Measurements from ENCODE around the gene CHKB. TPM values are rescaled to one million over a fixed set of nuclear protein-coding genes. Genes with fewer than 3 reads are reported as not detected.

CHKB gene
- total and polyA plus RNA-seq, 2 donors = 65.6 to 299 TPM

DNA sequence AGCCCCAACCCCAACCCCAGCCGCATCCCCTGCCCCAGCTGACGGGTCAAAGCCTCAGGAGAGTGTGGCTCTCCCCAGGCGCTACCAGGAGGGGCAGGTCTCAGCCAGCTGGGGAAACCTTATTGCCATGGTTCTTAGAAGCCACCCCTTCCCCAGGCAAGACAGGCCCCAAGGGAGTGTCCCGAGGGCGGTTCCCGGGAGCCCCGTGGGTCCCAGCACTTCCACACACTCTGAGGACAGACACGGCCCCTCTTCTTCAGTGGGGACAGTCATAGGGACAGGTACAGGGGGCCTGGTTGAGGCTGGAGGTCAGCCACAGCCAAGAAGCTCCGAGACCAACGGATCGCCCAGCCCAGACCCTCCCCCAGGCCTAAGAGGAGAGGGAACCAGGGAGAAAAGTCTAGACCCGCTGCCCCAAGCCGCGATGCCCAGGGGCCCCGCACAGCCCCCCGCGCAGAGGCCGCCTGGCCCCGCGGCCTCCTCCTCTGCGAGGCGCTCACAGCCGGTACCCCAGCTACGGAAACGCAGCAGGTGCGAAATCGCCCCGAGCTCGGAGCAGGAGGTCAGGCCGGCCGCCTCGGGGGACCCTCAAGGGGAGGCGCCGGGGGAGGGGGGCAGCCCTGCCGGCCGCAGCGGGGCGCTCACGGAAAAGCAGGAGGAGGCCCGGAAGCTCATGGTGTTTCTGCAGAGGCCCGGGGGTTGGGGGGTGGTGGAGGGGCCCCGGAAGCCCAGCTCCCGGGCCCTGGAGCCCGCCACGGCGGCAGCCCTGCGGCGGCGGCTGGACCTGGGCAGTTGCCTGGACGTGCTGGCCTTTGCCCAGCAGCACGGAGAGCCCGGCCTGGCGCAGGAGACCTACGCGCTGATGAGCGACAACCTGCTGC is 34.4 kb downstream of the CHKB start:
- no peaks in the 10 kb centered on the region for H3K36me3 ChIP-seq (ENCODE audit: control insufficient read depth in 2 of 2, insufficient read depth in 2 of 2, low read length in 1 of 2)
- peak overlapping the region; percentile 26 to 74 for H3K27ac ChIP-seq (ENCODE audit: low read depth in 1 of 2, low read length in 1 of 2)
- 11% methylated on average over 56 of the region's 56 CpGs for WGBS
- peak in 1 of 9 donors; percentile 70 for DNase-seq (ENCODE audit: low read depth in 6 of 9, low spot score in 9 of 9)
- peak overlapping the region in 1 of 2 donors; percentile 55 for H3K4me3 ChIP-seq (ENCODE audit: low read length in 2 of 2)
- peaks cover 8 to 36% of the 10 kb centered on the region in 2 donors for H3K4me1 ChIP-seq (ENCODE audit: control insufficient read depth in 2 of 2, insufficient read depth in 2 of 2, low read length in 2 of 2)
- H3K9me3 ChIP-seq (ENCODE audit: control insufficient read depth in 2 of 2, insufficient read depth in 1 of 2, low read length in 1 of 2) = no peaks in the 10 kb centered on the region
- peaks cover 14 to 86% of the 10 kb centered on the region in 2 donors for H3K27me3 ChIP-seq (ENCODE audit: control insufficient read depth in 2 of 2, insufficient read depth in 1 of 2, low read length in 1 of 2)

DNA sequence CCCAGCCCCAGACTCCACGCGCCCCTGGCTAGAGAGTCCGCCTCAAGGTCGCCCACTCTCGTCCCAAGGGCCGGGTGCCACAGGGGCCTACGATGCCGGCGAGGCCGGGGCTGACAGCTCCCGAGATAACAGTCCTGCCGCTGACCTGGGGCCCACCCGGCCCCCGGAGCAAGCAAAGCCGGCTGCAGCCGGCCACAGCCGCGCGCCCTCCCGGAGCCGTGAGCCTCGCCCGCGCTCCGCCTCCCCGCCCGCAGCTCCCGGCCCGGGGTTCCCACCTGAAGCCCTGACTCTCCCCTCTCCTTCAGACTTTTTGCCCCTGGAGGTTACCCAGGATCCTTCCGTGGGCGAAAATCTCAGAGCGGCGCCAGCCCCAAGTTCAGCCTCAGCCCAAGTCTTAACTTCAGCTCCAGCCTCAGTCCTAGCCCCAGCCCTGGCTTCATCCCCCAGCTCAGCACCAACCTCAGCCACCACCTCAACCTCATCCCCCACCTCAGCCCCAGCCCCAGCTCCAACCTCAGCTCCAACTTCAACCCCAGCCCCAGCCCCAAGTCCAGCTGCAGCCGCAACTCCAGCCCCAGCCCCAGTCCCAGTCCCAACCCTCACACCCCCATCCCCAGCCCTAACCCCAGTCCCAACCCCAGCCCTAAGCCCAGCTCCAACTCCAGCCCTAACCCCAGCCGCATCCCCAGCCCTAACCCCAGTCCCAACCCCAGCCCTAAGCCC is 35.2 kb downstream of the CHKB start:
- H3K27me3 ChIP-seq (ENCODE audit: control insufficient read depth in 2 of 2, insufficient read depth in 1 of 2, low read length in 1 of 2) = peaks cover 14 to 89% of the 10 kb centered on the region in 2 donors
- DNase-seq (ENCODE audit: low read depth in 6 of 9, low spot score in 9 of 9) = no peak

DNA sequence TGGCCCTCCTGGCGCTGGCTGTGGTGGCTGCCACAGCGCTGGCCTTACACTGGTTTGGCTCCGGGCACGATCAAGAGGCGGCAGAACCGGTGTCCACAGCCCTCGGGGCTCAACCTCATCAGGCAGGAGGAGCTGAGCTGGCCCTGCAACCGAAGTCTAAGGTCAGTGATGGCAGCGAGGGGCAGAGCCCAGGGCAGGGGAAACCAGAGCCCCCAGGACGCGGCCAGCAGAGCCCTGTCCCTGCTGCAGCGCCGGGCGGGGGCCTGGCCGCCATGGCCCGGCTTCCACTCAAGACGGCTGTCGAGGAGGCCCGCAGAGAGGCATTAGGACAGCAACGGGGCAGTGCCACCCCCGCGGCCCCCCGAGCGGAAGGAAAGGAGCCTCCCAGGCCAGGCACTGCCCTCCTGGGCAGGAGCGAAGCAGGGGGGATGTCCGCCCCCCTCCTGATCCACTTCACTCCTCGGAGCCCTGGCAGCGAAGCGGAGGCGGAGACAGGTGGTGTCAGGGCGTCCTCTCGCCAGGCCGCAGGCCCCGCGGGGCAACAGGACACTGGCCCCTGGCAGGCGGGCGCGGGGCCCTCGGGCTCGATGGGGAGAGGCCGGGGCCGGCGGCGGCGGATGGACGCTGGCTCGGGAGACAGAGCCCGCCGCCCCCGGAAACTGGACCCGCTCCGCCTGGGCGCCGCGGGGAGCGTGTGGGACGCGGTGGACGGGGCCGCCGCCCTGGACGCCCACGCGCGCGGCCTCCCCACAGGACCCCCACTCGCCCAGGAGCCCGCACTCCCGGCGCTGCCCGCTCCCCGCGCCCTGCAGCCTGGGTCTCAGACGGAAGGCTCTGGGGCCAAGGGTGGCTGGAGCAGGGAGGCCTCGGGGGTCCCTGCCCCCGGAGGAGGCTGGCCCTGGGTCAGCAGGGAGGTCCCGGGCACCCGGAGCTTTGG is 36.1 kb downstream of the CHKB start:
- DNase-seq (ENCODE audit: low read depth in 6 of 9, low spot score in 9 of 9) = no peak

More for the DNA sequence above, 35.2 kb downstream of the CHKB start:
- no peaks in the 10 kb centered on the region for H3K9me3 ChIP-seq (ENCODE audit: control insufficient read depth in 2 of 2, insufficient read depth in 1 of 2, low read length in 1 of 2)
- no peak overlapping the region for H3K4me3 ChIP-seq (ENCODE audit: low read length in 2 of 2)
- peaks cover 8 to 36% of the 10 kb centered on the region in 2 donors for H3K4me1 ChIP-seq (ENCODE audit: control insufficient read depth in 2 of 2, insufficient read depth in 2 of 2, low read length in 2 of 2)
- 73% methylated on average over 35 of the region's 35 CpGs for WGBS
- no peaks in the 10 kb centered on the region for H3K36me3 ChIP-seq (ENCODE audit: control insufficient read depth in 2 of 2, insufficient read depth in 2 of 2, low read length in 1 of 2)
- H3K27ac ChIP-seq (ENCODE audit: low read depth in 1 of 2, low read length in 1 of 2) = peak overlapping the region in 1 of 2 donors; percentile 17

DNA sequence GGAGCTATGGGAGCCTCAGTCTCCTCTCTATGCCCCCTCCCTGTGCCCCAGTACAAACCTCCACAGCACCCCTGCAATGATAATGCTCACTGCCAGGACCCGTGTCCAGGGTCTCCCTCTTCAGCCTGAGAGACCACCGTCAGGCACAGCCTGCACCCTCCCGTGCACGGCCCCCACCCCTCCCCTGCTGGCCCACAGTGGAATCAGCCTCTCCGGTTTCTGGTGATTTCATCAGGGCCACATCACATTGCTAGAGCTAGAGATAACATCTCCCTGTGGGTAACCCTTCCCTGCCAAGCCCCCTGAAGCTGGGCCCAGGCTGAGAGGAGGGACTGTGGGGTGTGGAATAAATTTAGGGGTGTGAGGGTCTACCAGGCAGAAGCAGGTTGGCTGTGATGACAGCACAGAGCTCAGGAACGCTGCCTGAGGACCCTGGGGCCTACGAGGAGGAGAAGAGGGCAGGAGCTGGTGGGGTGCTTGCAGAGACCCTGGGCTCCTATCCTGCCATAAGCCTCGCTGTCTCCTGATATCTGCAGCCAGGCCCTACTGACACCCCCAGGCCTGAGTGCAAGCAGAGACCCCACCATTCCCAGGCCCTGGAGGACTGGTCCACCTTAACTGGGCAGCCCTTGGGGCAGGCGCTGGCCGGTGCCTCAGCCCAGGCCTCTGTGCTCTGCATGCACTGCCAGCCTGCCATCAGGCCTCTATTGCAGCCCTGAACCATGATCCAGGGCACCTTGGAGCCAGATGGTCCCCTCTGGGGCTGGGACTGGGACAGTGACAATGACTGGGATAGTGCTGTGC is 36.9 kb downstream of the CHKB start, which contains the start of gene KLHDC7B:
Gene KLHDC7B (plus strand): TSS at position 378 of the 804 bp plus-strand sequence. CDS start 345 bp downstream, at position 723.
- DNase-seq (ENCODE audit: low read depth in 6 of 9, low spot score in 9 of 9) = no peak
- Histone ChIP-seq H3K4me3 (ENCODE audit: low read length in 2 of 2) (no peak within 1 kb of the TSS), H3K27me3 (ENCODE audit: control insufficient read depth in 2 of 2, insufficient read depth in 1 of 2, low read length in 1 of 2) (peaks cover 14 to 78% of the 10 kb centered on the region in 2 donors), H3K36me3 (ENCODE audit: control insufficient read depth in 2 of 2, insufficient read depth in 2 of 2, low read length in 1 of 2) (no peaks in the 10 kb centered on the region), H3K4me1 (ENCODE audit: control insufficient read depth in 2 of 2, insufficient read depth in 2 of 2, low read length in 2 of 2) (peaks cover 8 to 36% of the 10 kb centered on the region in 2 donors), H3K9me3 (ENCODE audit: control insufficient read depth in 2 of 2, insufficient read depth in 1 of 2, low read length in 1 of 2) (no peaks in the 10 kb centered on the region), H3K27ac (ENCODE audit: low read depth in 1 of 2, low read length in 1 of 2) (peak within 1 kb of the TSS; percentile 57 to 84)
- WGBS = 52% methylated on average over 10 of the region's 10 CpGs

More for the DNA sequence above, 36.1 kb downstream of the CHKB start:
- no peaks in the 10 kb centered on the region for H3K36me3 ChIP-seq (ENCODE audit: control insufficient read depth in 2 of 2, insufficient read depth in 2 of 2, low read length in 1 of 2)
- H3K27me3 ChIP-seq (ENCODE audit: control insufficient read depth in 2 of 2, insufficient read depth in 1 of 2, low read length in 1 of 2) = peaks cover 14 to 83% of the 10 kb centered on the region in 2 donors
- H3K4me3 ChIP-seq (ENCODE audit: low read length in 2 of 2) = no peak overlapping the region
- peak overlapping the region in 1 of 2 donors; percentile 84 for H3K27ac ChIP-seq (ENCODE audit: low read depth in 1 of 2, low read length in 1 of 2)
- no peaks in the 10 kb centered on the region for H3K9me3 ChIP-seq (ENCODE audit: control insufficient read depth in 2 of 2, insufficient read depth in 1 of 2, low read length in 1 of 2)
- H3K4me1 ChIP-seq (ENCODE audit: control insufficient read depth in 2 of 2, insufficient read depth in 2 of 2, low read length in 2 of 2) = peaks cover 8 to 36% of the 10 kb centered on the region in 2 donors
- WGBS = 90% methylated on average over 78 of the region's 78 CpGs

DNA sequence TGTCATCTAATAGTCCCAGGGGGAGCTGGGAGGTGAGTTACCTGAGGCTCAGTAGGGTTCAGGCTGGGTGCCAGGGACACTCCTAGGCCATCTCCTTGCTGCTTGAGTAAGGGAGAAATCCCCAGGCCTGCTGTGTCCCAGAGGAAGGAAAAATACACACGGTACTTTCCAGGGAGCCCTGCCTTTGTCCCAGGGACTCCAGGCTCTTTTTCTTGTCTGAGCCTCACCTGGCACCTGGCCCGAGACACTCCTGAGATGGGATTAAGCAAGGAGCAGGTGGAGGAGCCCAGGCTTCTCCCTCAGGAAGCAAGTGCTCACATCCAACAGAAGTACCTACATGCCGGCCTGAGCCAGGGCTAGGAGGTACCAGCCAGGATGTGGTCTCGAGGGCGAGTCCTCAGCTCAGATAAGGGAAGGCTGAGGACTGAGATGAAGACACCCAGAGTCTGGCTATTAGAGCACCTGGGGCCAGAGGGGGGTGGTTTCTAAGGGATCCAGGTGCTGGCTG is 37.8 kb downstream of the CHKB start:
- H3K9me3 ChIP-seq (ENCODE audit: control insufficient read depth in 2 of 2, insufficient read depth in 1 of 2, low read length in 1 of 2) = no peaks in the 10 kb centered on the region
- no peak overlapping the region for H3K4me3 ChIP-seq (ENCODE audit: low read length in 2 of 2)
- H3K27ac ChIP-seq (ENCODE audit: low read depth in 1 of 2, low read length in 1 of 2) = peak overlapping the region; percentile 84 to 88
- peaks cover 14 to 73% of the 10 kb centered on the region in 2 donors for H3K27me3 ChIP-seq (ENCODE audit: control insufficient read depth in 2 of 2, insufficient read depth in 1 of 2, low read length in 1 of 2)
- no peaks in the 10 kb centered on the region for H3K36me3 ChIP-seq (ENCODE audit: control insufficient read depth in 2 of 2, insufficient read depth in 2 of 2, low read length in 1 of 2)
- H3K4me1 ChIP-seq (ENCODE audit: control insufficient read depth in 2 of 2, insufficient read depth in 2 of 2, low read length in 2 of 2) = peaks cover 8 to 39% of the 10 kb centered on the region in 2 donors
- 40% methylated on average over 5 of the region's 5 CpGs for WGBS
- DNase-seq (ENCODE audit: low read depth in 6 of 9, low spot score in 9 of 9) = peak in 1 of 9 donors; percentile 53

DNA sequence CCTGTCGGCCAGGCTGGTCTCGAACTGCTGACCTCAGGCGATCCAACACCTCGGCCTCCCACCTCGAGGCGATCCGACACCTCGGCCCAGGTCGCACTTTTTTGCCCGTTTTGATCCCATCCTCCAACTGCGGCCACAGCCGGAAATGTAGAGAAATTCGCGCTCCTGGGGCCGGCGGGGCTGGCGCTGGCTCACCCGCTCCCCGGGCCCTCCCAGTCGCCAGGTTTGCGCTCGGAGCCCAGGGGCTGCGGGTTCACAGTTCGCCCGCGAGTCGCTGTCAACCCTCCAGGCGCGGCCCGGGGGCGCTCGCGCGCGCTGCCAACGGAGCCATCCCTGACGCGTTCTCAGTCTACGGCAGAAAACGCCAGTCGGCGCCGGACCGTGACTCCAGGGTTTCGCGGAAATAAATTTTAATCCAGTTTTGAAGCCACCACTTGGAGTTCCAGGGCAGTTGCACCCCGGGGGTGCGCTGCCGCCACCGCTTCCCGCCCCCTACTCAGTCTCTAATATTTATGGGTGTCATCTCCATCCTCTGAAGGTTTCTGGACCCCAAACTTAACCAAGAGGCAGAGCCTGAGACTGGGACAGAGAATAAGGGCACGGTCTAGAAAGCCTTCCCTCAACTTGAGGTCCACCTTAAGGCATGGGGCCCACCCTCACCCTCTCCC is 38.4 kb downstream of the CHKB start:
- peak in 3 of 9 donors; percentile 60 to 76 (median 67) for DNase-seq (ENCODE audit: low read depth in 6 of 9, low spot score in 9 of 9)
- WGBS = 8% methylated on average over 52 of the region's 52 CpGs
- Histone ChIP-seq H3K9me3 (ENCODE audit: control insufficient read depth in 2 of 2, insufficient read depth in 1 of 2, low read length in 1 of 2) (no peaks in the 10 kb centered on the region), H3K4me3 (ENCODE audit: low read length in 2 of 2) (no peak overlapping the region), H3K27me3 (ENCODE audit: control insufficient read depth in 2 of 2, insufficient read depth in 1 of 2, low read length in 1 of 2) (peaks cover 16 to 68% of the 10 kb centered on the region in 2 donors), H3K36me3 (ENCODE audit: control insufficient read depth in 2 of 2, insufficient read depth in 2 of 2, low read length in 1 of 2) (no peaks in the 10 kb centered on the region), H3K4me1 (ENCODE audit: control insufficient read depth in 2 of 2, insufficient read depth in 2 of 2, low read length in 2 of 2) (peaks cover 6 to 40% of the 10 kb centered on the region in 2 donors), H3K27ac (ENCODE audit: low read depth in 1 of 2, low read length in 1 of 2) (peak overlapping the region; percentile 84 to 88)

DNA sequence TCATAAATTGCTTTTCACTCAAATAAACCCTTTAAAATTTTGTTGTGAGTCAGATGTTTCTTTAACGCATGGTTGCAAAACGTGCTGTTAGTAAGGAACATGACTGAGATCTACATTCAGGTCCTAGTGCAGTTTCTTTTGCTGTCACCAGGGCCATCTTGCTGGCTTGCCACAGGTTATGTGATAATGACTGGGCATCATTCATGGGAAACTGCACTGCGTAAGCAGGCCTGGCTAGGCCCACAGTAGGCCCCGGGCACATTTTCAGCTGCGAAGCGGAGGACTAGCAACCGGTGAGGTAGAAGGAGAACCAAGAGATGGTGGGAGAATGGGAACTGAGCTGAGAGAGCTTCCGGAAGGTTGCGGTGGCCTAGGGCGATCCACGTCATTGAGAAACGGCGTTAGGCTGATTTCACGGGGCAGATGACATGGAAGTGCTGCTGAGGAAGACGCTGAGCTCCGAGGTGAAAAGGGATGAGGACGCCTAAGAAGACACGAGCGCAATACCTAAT is 40.2 kb downstream of the CHKB start:
- H3K36me3 ChIP-seq (ENCODE audit: control insufficient read depth in 2 of 2, insufficient read depth in 2 of 2, low read length in 1 of 2) = no peaks in the 10 kb centered on the region
- H3K4me3 ChIP-seq (ENCODE audit: low read length in 2 of 2) = no peak overlapping the region
- no peak for DNase-seq (ENCODE audit: low read depth in 6 of 9, low spot score in 9 of 9)
- 97% methylated on average over 19 of the region's 19 CpGs for WGBS
- peaks cover 7 to 62% of the 10 kb centered on the region in 2 donors for H3K27me3 ChIP-seq (ENCODE audit: control insufficient read depth in 2 of 2, insufficient read depth in 1 of 2, low read length in 1 of 2)
- peak overlapping the region; percentile 3 to 75 for H3K27ac ChIP-seq (ENCODE audit: low read depth in 1 of 2, low read length in 1 of 2)
- H3K9me3 ChIP-seq (ENCODE audit: control insufficient read depth in 2 of 2, insufficient read depth in 1 of 2, low read length in 1 of 2) = no peaks in the 10 kb centered on the region
- peaks cover 0 to 39% of the 10 kb centered on the region in 2 donors for H3K4me1 ChIP-seq (ENCODE audit: control insufficient read depth in 2 of 2, insufficient read depth in 2 of 2, low read length in 2 of 2)

All from thymus (tissue), 11 donors.